ENCODE measurements around the gene LARGE2. TPM values are rescaled to one million over a fixed set of nuclear protein-coding genes. Genes with fewer than 3 reads are reported as not detected.
A peak's percentile ranks its signal among the peaks of the same experiment; 100 is the strongest.

The LARGE2 gene
- total RNA-seq, 1 experiment from 2014 or later: 108 TPM

- no peak overlapping the region for H2BK20ac ChIP-seq (ENCODE audit: low read depth, low read length, poor library complexity, severe bottlenecking)
- no peak overlapping the region for H4K8ac ChIP-seq (replicated peaks; ENCODE audit: insufficient read length, low read depth, low read length)
- H3K4ac ChIP-seq (ENCODE audit: low read depth, low read length): no peak overlapping the region
- H2BK12ac ChIP-seq (ENCODE audit: insufficient read length, low read depth, low read length): no peak overlapping the region
- peaks cover 22 to 52% (median 46%) of the 10 kb centered on the region in 3 experiments for H3K36me3 Mint-ChIP-seq (ENCODE audit: insufficient read depth in 1 of 3, low read depth in 3 of 3)
- H3K14ac ChIP-seq (ENCODE audit: insufficient read depth, low read length): no peak overlapping the region
- H2BK120ac ChIP-seq (ENCODE audit: low read depth, low read length, poor library complexity, severe bottlenecking): no peak overlapping the region
- no CpG with 5 or more reads among the region's 6 CpGs for WGBS (ENCODE audit: extremely low coverage, insufficient read length, low lambda C conversion rate)
- H3K9ac ChIP-seq (ENCODE audit: extremely low read depth, insufficient read length, low read length): no peak overlapping the region
- no peak overlapping the region for H3T11ph ChIP-seq (ENCODE audit: low read length)
- TF ChIP-seq CTCF (conservative IDR thresholded peaks at IDR 0.05): no peak
- no peak overlapping the region for H2AK5ac ChIP-seq (ENCODE audit: insufficient read length, low read length)
- no peak overlapping the region for H2AFZ ChIP-seq (ENCODE audit: low read length)
- H3K79me1 ChIP-seq (ENCODE audit: insufficient read depth, low read depth, low read length, poor library complexity, severe bottlenecking): no peaks in the 10 kb centered on the region
- no peak overlapping the region for H3K18ac ChIP-seq (ENCODE audit: insufficient read length, low read depth, low read length)
- no peak overlapping the region for H3K23ac ChIP-seq (ENCODE audit: insufficient read length, low read depth, low read length)
- peaks cover 5% of the 10 kb centered on the region for H3K23me2 ChIP-seq (ENCODE audit: insufficient read length, low read depth, low read length, poor library complexity, severe bottlenecking)
- peak; percentile 18 for DNase-seq
- no peak overlapping the region for H2BK15ac ChIP-seq (ENCODE audit: low read depth, low read length)
- no peaks in the 10 kb centered on the region for H3K9me3 ChIP-seq (ENCODE audit: control insufficient read depth, low read depth, low read length)
- H3K4me2 ChIP-seq (ENCODE audit: insufficient read depth, insufficient read length, low read length): no peak overlapping the region
- no peak overlapping the region for H4K5ac ChIP-seq (ENCODE audit: insufficient read length, low read depth, low read length)
- H3K27me3 ChIP-seq (ENCODE audit: insufficient read depth, low read length): no peaks in the 10 kb centered on the region; the same call in 1 of the 2 replicates
- H3K27ac ChIP-seq (ENCODE audit: insufficient read length, low read depth, low read length): no peak overlapping the region
- H3K79me2 ChIP-seq (ENCODE audit: insufficient read depth, low read length): no peaks in the 10 kb centered on the region; the same call in 1 of the 2 replicates
- H3K27ac Mint-ChIP-seq: peak overlapping the region in 1 of 3 experiments; percentile 55; a peak in 1 of 7 replicates
- H3K4me1 ChIP-seq (ENCODE audit: insufficient read depth, low read length): no peaks in the 10 kb centered on the region
- no peaks in the 10 kb centered on the region for H4K20me1 ChIP-seq (ENCODE audit: control insufficient read depth, insufficient read depth, insufficient read length)
- H3K27me3 Mint-ChIP-seq (ENCODE audit: low read depth): peaks cover 2% of the 10 kb centered on the region; the same call in 1 of the 2 replicates
- peaks cover 26 to 30% of the 10 kb centered on the region in 2 experiments for H3K4me1 Mint-ChIP-seq
- no peak overlapping the region for H3K56ac ChIP-seq (ENCODE audit: insufficient read length, low read depth, low read length)
- no peak overlapping the region for H4K91ac ChIP-seq (ENCODE audit: insufficient read length, low read depth, low read length)
- H2BK5ac ChIP-seq (ENCODE audit: insufficient read length, low read length): no peak overlapping the region
- peak overlapping the region; percentile 64 to 72; a peak in 3 of 5 replicates for H3K4me3 Mint-ChIP-seq
- H3K9me3 Mint-ChIP-seq: no peaks in the 10 kb centered on the region; a peak in 1 of 5 replicates
Observed at GRCh38 chr11:45924927-45925326, 2.5 kb downstream of the LARGE2 start.
